Testis (tissue), 2 donors: Measurements from ENCODE around the gene PDXDC1.
"Not testable (repeated sequence)": the region's sequence is repeated elsewhere in the genome, so short reads cannot be mapped to it uniquely, and the experiment has no call there.

Experiments used
- CTCF ChIP-seq, 3 experiments: fragments of 450-650 bp in 2 of 3; fragments of 200-600 bp in 1 of 3; sonication (generic) in 1 of 3; IDR thresholded peaks; one replicate each; pipeline ENCODE4 v1.5.1; 2016 to 2019; ENCODE audit warnings: antibody characterized with exemption in 3 of 3, mild to moderate bottlenecking in 2 of 3, moderate library complexity in 1 of 3
- POLR2A ChIP-seq: fragments of 450-650 bp; IDR thresholded peaks from one replicate; pipeline ENCODE4 v1.6.1; 2017; ENCODE audit warnings: antibody characterized with exemption, mild to moderate bottlenecking, moderate library complexity

DNA sequence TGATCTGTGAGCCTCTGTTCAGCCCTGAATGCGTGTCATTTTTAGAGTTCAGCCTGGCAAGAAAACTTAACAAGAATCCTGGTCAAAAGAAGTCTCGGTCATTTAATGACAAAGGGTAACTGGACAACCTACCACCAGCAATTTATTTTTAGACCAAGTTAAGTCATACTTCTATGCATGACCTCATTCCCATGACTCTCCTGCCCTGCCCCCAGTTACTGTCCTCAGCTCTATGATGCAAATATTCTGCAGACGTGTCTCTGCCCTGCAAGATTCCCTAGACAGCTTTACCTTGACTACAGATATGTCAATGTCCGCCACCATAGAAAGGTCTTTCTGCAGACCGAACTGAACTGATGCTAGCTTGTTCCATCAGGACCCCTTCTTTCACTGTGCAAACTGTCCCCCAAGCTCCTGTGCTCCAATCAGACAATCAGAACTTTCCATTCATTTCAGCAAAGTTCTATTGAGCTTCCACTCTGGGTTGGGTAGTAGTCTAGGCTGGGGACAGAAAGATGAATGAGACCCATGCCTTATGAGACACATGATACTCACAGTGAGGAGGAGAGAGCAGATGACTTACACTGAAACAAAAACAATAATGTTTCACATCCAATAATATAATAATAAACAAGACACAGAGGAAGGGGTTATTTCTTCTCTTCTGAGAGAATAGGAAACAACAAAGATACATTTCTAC is 194.3 kb downstream of the PDXDC1 start:
- TF ChIP-seq CTCF (IDR thresholded peaks at IDR 0.05); POLR2A: not testable (repeated sequence)
